Brain microvascular endothelial cell (primary cell): ENCODE data around the gene TMEM131.

Experiments
- DNase-seq: peaks from one replicate; pipeline ENCODE4 v3.0.0-alpha.2; 2020
- H3K27ac ChIP-seq: fragments of 250-450 bp; sonication (Bioruptor Pico); 2 replicates; pipeline ENCODE4 v1.5.1; 2020; ENCODE audit warnings: mild to moderate bottlenecking, moderate library complexity
- H3K27me3 ChIP-seq: fragments of 250-450 bp; sonication (Bioruptor Pico); replicated peaks from 2 replicates; pipeline ENCODE4 v1.5.1; 2020; ENCODE audit warnings: mild to moderate bottlenecking
- H3K36me3 ChIP-seq: fragments of 250-450 bp; sonication (Bioruptor Pico); replicated peaks from 2 replicates; pipeline ENCODE4 v1.5.1; 2020; ENCODE audit warnings: mild to moderate bottlenecking
- H3K4me3 ChIP-seq: 2 replicates; pipeline ENCODE4 v1.5.1; 2011; ENCODE audit warnings: low read depth, mild to moderate bottlenecking, control low read depth, low read length, moderate library complexity
- in situ Hi-C: cut with HindIII; loops from 2 replicates; pipeline ENCODE4 v1.10.0; 2017; ENCODE audit warnings: low sequenced_read_pairs, low pct_ligation_motif_present
- TF ChIP-seq, protein P1 (sequence below): IDR thresholded peaks from 2 replicates; pipeline ENCODE4 v1.5.1; 2011; ENCODE audit warnings: low read depth, mild to moderate bottlenecking, moderate library complexity, low read length, control low read depth, inconsistent platforms; ENCODE audit errors: missing control alignments

TMEM131 gene

GRCh38 chr2:98037666-98038336, 42.1 kb upstream of the TMEM131 start:
- TF ChIP-seq, protein P1, sequence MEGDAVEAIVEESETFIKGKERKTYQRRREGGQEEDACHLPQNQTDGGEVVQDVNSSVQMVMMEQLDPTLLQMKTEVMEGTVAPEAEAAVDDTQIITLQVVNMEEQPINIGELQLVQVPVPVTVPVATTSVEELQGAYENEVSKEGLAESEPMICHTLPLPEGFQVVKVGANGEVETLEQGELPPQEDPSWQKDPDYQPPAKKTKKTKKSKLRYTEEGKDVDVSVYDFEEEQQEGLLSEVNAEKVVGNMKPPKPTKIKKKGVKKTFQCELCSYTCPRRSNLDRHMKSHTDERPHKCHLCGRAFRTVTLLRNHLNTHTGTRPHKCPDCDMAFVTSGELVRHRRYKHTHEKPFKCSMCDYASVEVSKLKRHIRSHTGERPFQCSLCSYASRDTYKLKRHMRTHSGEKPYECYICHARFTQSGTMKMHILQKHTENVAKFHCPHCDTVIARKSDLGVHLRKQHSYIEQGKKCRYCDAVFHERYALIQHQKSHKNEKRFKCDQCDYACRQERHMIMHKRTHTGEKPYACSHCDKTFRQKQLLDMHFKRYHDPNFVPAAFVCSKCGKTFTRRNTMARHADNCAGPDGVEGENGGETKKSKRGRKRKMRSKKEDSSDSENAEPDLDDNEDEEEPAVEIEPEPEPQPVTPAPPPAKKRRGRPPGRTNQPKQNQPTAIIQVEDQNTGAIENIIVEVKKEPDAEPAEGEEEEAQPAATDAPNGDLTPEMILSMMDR: no peak
- H3K27me3 ChIP-seq: no peaks in the 10 kb centered on the region
- no peak overlapping the region for H3K4me3 ChIP-seq
- no peaks in the 10 kb centered on the region for H3K36me3 ChIP-seq
- DNase-seq: no peak
- in situ Hi-C loops: no loop called here
- H3K27ac ChIP-seq: no peak overlapping the region

- in situ Hi-C loops: no loop called here
- Histone ChIP-seq H3K4me3 (no peak overlapping the region), H3K27me3 (no peaks in the 10 kb centered on the region), H3K27ac (no peak overlapping the region), H3K36me3 (no peaks in the 10 kb centered on the region)
- no peak for DNase-seq
- TF ChIP-seq, protein P1: no peak
Measured at GRCh38 chr2:98037206-98037605, 41.5 kb upstream of the TMEM131 start.

- Histone ChIP-seq H3K27me3 (no peaks in the 10 kb centered on the region), H3K36me3 (no peaks in the 10 kb centered on the region), H3K27ac (no peak overlapping the region), H3K4me3 (no peak overlapping the region)
- in situ Hi-C loops: no loop called here
- TF ChIP-seq, protein P1: no peak
- no peak for DNase-seq
Measured at GRCh38 chr2:98036349-98037000, 40.7 kb upstream of the TMEM131 start.

DNA sequence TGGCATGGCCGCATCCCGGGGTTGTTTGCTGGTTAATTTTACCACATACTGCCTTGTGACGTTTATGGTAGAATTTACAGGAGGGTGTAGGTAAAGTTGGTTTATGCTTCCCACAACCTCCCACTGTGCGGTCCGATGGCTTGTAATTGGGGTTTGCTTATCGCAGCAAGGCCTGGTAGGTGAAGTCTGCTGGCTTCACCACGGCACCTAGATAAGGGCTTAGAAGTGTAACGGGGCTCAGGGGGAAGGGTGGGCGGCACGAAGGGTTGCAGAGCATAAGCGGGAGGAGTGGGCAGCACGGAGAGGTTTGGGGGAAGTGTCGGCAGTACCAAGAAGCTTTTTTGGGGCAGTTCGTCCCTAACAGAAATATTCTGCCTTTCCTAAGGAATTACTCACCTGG, 39.0 kb upstream of the TMEM131 start:
- Histone ChIP-seq H3K36me3 (no peaks in the 10 kb centered on the region), H3K27me3 (no peaks in the 10 kb centered on the region), H3K4me3 (no peak overlapping the region), H3K27ac (no peak overlapping the region)
- TF ChIP-seq, protein P1: no peak
- no peak for DNase-seq
- in situ Hi-C loops: no loop called here

- in situ Hi-C loops: no loop called here
- no peaks in the 10 kb centered on the region for H3K36me3 ChIP-seq
- no peaks in the 10 kb centered on the region for H3K27me3 ChIP-seq
- DNase-seq: no peak
- H3K27ac ChIP-seq: no peak overlapping the region
- H3K4me3 ChIP-seq: no peak overlapping the region
- TF ChIP-seq, protein P1: no peak
Measured at GRCh38 chr2:98032086-98032485, 36.3 kb upstream of the TMEM131 start.
